ENCODE data around the gene TMEM144.

TMEM144 gene

DNA sequence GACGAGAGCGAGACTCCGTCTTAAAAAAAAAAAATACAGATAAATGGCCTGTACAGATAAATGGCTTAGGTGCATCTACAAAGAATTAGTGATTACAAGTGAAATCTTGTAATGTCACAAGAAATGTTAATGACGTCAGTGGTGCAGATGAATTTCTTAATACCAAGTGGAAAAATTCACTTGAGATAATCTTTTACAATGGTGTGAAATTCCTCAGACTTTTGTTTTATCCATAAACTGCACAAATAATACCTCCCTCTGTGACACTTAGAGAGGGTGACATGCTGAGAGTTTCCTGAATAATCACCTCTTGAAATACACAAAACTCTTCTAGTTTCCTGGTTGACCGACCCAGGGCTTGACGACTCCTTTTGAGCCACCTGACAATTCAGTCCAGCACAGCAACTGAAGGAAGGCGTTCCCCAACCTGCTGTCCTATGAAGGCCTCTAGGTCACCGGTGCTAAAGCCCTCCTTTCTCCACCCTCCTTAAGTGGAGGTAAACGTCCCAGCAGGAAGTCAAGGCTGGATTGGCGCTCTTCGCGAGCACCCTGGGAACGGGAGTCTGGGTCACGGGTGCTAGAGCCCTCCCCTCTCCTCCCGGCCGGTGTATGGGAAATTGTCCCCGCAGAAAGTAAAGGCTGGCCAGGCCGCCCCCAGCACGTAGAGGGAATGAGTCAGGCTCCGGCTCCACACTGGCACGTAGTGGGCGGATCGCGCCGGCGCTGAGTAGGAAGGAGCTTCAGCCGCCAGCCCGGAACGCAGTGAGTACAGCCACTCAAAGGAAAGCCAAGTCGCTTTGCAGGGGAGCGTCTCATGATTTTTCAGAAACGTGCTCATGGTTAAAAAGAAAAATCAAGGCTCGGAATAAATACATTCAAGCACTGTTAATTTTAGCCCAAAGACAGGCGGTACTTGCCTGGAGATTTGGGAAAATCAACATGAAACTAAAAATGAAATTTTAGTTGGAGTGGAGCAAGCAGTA, at the start of gene TMEM144:
TMEM144 (plus strand) TSS at position 662 of the 983 bp plus-strand sequence. CDS start 2,182 bp downstream, outside the sequence.
- H3K4me3 ChIP-seq (ENCODE audit: low read depth, low read length), result peak within 1 kb of the TSS; percentile 70
- H3K27ac ChIP-seq, result peak within 1 kb of the TSS; percentile 57
- TF ChIP-seq, protein P1, sequence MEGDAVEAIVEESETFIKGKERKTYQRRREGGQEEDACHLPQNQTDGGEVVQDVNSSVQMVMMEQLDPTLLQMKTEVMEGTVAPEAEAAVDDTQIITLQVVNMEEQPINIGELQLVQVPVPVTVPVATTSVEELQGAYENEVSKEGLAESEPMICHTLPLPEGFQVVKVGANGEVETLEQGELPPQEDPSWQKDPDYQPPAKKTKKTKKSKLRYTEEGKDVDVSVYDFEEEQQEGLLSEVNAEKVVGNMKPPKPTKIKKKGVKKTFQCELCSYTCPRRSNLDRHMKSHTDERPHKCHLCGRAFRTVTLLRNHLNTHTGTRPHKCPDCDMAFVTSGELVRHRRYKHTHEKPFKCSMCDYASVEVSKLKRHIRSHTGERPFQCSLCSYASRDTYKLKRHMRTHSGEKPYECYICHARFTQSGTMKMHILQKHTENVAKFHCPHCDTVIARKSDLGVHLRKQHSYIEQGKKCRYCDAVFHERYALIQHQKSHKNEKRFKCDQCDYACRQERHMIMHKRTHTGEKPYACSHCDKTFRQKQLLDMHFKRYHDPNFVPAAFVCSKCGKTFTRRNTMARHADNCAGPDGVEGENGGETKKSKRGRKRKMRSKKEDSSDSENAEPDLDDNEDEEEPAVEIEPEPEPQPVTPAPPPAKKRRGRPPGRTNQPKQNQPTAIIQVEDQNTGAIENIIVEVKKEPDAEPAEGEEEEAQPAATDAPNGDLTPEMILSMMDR (IDR thresholded peaks at IDR 0.05; ENCODE audit: low read depth, low read length), result 0 out of 2 replicates have a peak, but pooled peaks have one; percentile 4
- DNase-seq, result peak; percentile 92
- H3K9me3 ChIP-seq (ENCODE audit: severe bottlenecking), result no peaks in the 10 kb centered on the region
- no peaks in the 10 kb centered on the region for H3K36me3 ChIP-seq
- H3K27me3 ChIP-seq (ENCODE audit: insufficient read depth, low read depth, severe bottlenecking), result no peaks in the 10 kb centered on the region

DNA sequence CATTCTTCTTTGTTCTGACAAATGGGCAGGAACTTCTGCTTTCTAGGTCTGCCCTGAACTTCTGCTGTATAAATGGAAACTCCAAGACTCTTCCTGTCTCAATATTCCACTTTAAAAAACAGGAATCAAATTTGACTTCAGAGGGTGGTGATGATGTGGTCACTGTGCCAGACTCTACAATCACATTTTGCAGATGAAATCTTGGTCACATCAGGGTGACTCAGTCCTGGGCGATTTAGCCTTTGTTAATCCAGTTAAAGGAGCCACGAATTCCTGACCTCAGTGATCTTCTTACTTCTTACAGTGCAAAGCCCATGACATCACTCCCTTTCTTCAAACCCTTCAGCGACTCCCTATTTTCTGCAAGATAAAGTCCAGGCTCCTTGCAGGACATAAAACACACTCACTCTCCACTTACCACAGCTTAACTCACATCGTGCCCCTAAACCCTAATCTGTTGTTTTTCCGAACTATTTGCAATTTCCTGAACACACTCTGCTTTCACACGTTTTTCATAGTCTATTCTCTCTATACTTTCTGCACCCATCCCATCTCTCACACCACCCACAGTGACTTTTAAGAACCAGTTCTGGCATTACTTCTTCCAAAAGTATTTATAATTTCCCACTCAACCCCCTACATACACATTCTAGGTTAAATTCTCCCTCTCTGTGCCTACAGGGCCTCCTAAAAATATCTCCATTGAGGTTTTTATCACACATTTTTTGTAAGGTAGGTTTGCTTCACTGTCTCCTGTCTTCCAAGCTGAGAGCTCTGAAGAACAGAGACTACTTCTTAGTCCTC, 48.5 kb upstream of the TMEM144 start:
- Histone ChIP-seq H3K27ac (no peak overlapping the region), H3K9me3 (ENCODE audit: severe bottlenecking) (no peaks in the 10 kb centered on the region), H3K4me3 (ENCODE audit: low read depth, low read length) (no peak overlapping the region), H3K27me3 (ENCODE audit: insufficient read depth, low read depth, severe bottlenecking) (no peaks in the 10 kb centered on the region), H3K36me3 (no peaks in the 10 kb centered on the region)
- TF ChIP-seq, protein P1 (IDR thresholded peaks at IDR 0.05; ENCODE audit: low read depth, low read length), result no peak
- DNase-seq, result peak; percentile 61

DNA sequence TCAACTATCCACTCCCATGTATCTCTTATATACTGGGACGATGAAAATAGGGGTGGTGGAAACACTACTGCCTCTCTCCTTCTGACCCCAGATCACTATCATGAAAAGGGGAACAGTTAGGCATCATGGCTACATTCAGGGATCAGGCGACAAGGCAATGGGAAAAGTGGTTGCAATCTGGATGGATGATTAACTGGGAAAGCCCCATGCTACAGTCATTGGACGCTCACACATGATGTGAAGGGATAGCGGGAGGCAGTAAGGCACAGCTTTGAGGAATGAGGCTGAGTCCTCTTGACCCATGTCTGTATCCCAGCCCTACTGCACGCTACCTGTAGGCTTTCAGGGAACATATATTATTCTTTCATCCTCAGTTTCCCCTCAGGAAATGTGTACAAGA, 47.7 kb upstream of the TMEM144 start:
- Histone ChIP-seq H3K9me3 (ENCODE audit: severe bottlenecking) (no peaks in the 10 kb centered on the region), H3K27ac (no peak overlapping the region), H3K36me3 (no peaks in the 10 kb centered on the region), H3K27me3 (ENCODE audit: insufficient read depth, low read depth, severe bottlenecking) (no peaks in the 10 kb centered on the region), H3K4me3 (ENCODE audit: low read depth, low read length) (no peak overlapping the region)
- TF ChIP-seq, protein P1 (IDR thresholded peaks at IDR 0.05; ENCODE audit: low read depth, low read length), result no peak
- DNase-seq, result no peak

DNA sequence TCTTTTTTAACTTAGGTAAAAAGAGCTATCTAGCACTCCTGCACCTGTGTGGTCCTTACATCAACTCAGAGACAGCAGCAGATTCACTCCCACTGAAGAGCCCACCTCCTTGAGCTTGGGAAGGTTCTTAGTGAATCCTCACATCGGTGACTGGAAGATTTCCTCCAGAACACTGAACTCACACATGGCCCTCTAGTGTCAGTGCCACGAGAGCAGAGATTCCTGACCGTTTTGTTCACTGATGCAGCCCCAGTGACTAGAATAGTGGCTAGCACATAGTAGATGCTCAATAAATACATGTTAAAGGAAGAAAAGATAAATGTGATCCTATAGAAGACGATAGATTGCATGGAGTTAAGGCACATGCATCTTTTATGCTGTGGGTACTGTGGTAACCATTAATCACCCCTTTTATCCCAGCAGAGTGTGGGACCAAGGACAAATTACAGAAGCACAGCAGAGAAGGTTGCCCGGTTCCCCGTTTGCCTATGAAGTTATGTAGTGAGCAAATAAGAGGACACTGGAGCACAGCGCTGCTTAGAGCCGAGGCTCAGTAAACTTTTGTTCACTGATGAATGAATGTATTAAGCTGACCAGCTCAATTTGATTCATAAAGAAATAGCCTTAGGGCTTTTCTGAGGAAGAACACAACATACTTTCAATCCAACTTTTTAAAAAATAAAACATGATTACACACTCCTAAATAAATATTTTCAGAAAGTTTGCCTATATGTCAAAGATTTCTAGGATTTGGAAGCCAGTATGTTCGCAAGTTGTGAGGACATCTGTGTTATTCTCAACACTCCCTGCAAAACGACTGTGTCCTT, 46.1 kb upstream of the TMEM144 start:
- H3K4me3 ChIP-seq (ENCODE audit: low read depth, low read length), result no peak overlapping the region
- TF ChIP-seq, protein P1 (IDR thresholded peaks at IDR 0.05; ENCODE audit: low read depth, low read length), result no peak
- no peaks in the 10 kb centered on the region for H3K9me3 ChIP-seq (ENCODE audit: severe bottlenecking)
- no peak for DNase-seq
- H3K27me3 ChIP-seq (ENCODE audit: insufficient read depth, low read depth, severe bottlenecking), result no peaks in the 10 kb centered on the region
- H3K27ac ChIP-seq, result no peak overlapping the region
- H3K36me3 ChIP-seq, result no peaks in the 10 kb centered on the region

DNA sequence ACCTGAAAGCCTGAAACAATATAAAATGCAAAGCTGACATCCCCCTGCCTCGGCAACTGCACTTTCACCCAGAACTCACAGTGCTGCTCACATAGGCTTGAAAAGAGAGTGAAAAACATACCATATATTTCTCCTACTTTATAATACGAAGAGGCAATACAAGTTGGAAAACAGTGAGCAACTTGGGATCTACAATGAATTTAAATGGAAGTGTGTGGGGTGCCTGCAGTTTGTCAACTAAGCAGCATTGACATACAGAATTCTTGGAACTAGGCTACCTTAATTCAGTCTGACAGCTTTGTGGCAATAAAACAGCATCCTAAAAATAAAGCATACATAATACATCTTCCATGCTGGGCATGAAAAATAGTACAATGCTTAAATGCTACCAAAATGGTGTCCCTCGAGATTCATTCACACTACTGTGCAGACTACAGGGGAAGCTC, 45.5 kb upstream of the TMEM144 start:
- Histone ChIP-seq H3K27me3 (ENCODE audit: insufficient read depth, low read depth, severe bottlenecking) (no peaks in the 10 kb centered on the region), H3K4me3 (ENCODE audit: low read depth, low read length) (no peak overlapping the region), H3K36me3 (no peaks in the 10 kb centered on the region), H3K9me3 (ENCODE audit: severe bottlenecking) (no peaks in the 10 kb centered on the region), H3K27ac (no peak overlapping the region)
- no peak for DNase-seq
- TF ChIP-seq, protein P1 (IDR thresholded peaks at IDR 0.05; ENCODE audit: low read depth, low read length), result no peak

All from WERI-Rb-1 (cell line).